ENCODE measurements around the gene CAMK2G.

The CAMK2G gene

GRCh38 chr10:73908853-73909539, 34.6 kb upstream of the CAMK2G start:
- TF ChIP-seq CTCF (IDR thresholded peaks at IDR 0.05; ENCODE audit: borderline replicate concordance, insufficient read depth, low read depth, low read length), result no peak

GRCh38 chr10:73907841-73908517, 33.6 kb upstream of the CAMK2G start:
- TF ChIP-seq CTCF (IDR thresholded peaks at IDR 0.05; ENCODE audit: borderline replicate concordance, insufficient read depth, low read depth, low read length), result no peak
- no peak overlapping the region for H3K4me3 ChIP-seq (ENCODE audit: low read depth, low read length)

More at GRCh38 chr10:73908853-73909539, 34.6 kb upstream of the CAMK2G start:
- peak overlapping the region; percentile 12 for H3K4me3 ChIP-seq (ENCODE audit: low read depth, low read length)

- H3K4me3 ChIP-seq (ENCODE audit: low read depth, low read length), result no peak overlapping the region
- TF ChIP-seq CTCF (IDR thresholded peaks at IDR 0.05; ENCODE audit: borderline replicate concordance, insufficient read depth, low read depth, low read length), result no peak
Measured at GRCh38 chr10:73906524-73907447, 32.4 kb upstream of the CAMK2G start.

- no peak for TF ChIP-seq CTCF (IDR thresholded peaks at IDR 0.05; ENCODE audit: borderline replicate concordance, insufficient read depth, low read depth, low read length)
Measured at GRCh38 chr10:73905256-73906020, 31.1 kb upstream of the CAMK2G start.

GRCh38 chr10:73902351-73902750, 28.0 kb upstream of the CAMK2G start:
- H3K4me3 ChIP-seq (ENCODE audit: low read depth, low read length), result no peak overlapping the region
- TF ChIP-seq CTCF (IDR thresholded peaks at IDR 0.05; ENCODE audit: borderline replicate concordance, insufficient read depth, low read depth, low read length), result no peak

More at GRCh38 chr10:73905256-73906020, 31.1 kb upstream of the CAMK2G start:
- no peak overlapping the region for H3K4me3 ChIP-seq (ENCODE audit: low read depth, low read length)

GRCh38 chr10:73901261-73901660, 26.9 kb upstream of the CAMK2G start:
- no peak overlapping the region for H3K4me3 ChIP-seq (ENCODE audit: low read depth, low read length)
- TF ChIP-seq CTCF (IDR thresholded peaks at IDR 0.05; ENCODE audit: borderline replicate concordance, insufficient read depth, low read depth, low read length), result no peak
